ENCODE results near the gene LRCH1. TPM values are rescaled to one million over a fixed set of nuclear protein-coding genes. Genes with fewer than 3 reads are reported as not detected.

The LRCH1 gene
- total and polyA plus RNA-seq, 2 experiments from 2014 or later, result 3.9 to 9.2 TPM

GRCh38 chr13:46521921-46522747, 30.8 kb upstream of the LRCH1 start (continued):
- TF ChIP-seq, protein P1, sequence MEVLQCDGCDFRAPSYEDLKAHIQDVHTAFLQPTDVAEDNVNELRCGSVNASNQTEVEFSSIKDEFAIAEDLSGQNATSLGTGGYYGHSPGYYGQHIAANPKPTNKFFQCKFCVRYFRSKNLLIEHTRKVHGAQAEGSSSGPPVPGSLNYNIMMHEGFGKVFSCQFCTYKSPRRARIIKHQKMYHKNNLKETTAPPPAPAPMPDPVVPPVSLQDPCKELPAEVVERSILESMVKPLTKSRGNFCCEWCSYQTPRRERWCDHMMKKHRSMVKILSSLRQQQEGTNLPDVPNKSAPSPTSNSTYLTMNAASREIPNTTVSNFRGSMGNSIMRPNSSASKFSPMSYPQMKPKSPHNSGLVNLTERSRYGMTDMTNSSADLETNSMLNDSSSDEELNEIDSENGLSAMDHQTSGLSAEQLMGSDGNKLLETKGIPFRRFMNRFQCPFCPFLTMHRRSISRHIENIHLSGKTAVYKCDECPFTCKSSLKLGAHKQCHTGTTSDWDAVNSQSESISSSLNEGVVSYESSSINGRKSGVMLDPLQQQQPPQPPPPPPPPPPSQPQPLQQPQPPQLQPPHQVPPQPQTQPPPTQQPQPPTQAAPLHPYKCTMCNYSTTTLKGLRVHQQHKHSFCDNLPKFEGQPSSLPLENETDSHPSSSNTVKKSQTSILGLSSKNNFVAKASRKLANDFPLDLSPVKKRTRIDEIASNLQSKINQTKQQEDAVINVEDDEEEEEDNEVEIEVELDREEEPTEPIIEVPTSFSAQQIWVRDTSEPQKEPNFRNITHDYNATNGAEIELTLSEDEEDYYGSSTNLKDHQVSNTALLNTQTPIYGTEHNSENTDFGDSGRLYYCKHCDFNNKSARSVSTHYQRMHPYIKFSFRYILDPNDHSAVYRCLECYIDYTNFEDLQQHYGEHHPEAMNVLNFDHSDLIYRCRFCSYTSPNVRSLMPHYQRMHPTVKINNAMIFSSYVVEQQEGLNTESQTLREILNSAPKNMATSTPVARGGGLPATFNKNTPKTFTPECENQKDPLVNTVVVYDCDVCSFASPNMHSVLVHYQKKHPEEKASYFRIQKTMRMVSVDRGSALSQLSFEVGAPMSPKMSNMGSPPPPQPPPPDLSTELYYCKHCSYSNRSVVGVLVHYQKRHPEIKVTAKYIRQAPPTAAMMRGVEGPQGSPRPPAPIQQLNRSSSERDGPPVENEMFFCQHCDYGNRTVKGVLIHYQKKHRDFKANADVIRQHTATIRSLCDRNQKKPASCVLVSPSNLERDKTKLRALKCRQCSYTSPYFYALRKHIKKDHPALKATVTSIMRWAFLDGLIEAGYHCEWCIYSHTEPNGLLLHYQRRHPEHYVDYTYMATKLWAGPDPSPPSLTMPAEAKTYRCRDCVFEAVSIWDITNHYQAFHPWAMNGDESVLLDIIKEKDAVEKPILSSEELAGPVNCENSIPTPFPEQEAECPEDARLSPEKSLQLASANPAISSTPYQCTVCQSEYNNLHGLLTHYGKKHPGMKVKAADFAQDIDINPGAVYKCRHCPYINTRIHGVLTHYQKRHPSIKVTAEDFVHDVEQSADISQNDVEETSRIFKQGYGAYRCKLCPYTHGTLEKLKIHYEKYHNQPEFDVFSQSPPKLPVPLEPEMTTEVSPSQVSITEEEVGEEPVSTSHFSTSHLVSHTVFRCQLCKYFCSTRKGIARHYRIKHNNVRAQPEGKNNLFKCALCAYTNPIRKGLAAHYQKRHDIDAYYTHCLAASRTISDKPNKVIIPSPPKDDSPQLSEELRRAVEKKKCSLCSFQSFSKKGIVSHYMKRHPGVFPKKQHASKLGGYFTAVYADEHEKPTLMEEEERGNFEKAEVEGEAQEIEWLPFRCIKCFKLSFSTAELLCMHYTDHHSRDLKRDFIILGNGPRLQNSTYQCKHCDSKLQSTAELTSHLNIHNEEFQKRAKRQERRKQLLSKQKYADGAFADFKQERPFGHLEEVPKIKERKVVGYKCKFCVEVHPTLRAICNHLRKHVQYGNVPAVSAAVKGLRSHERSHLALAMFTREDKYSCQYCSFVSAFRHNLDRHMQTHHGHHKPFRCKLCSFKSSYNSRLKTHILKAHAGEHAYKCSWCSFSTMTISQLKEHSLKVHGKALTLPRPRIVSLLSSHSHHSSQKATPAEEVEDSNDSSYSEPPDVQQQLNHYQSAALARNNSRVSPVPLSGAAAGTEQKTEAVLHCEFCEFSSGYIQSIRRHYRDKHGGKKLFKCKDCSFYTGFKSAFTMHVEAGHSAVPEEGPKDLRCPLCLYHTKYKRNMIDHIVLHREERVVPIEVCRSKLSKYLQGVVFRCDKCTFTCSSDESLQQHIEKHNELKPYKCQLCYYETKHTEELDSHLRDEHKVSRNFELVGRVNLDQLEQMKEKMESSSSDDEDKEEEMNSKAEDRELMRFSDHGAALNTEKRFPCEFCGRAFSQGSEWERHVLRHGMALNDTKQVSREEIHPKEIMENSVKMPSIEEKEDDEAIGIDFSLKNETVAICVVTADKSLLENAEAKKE (CRISPR knock-in tag; IDR thresholded peaks at IDR 0.05), result no peak
- no peak for TF ChIP-seq EZH2phosphoT487 (IDR thresholded peaks at IDR 0.05; ENCODE audit: unreplicated experiment)
- TF ChIP-seq STAT1 (IDR thresholded peaks at IDR 0.05; ENCODE audit: unreplicated experiment), result no peak
- no peak for TF ChIP-seq JUNB (IDR thresholded peaks at IDR 0.05; ENCODE audit: unreplicated experiment)

GRCh38 chr13:46522748-46523030, 30.3 kb upstream of the LRCH1 start:
- Histone ChIP-seq H3K4me3 (no peak overlapping the region), H3K36me3 (ENCODE audit: insufficient read depth) (no peaks in the 10 kb centered on the region), H2AFZ (no peak overlapping the region), H3K79me2 (replicated peaks; ENCODE audit: insufficient read depth) (no peaks in the 10 kb centered on the region), H3K4me1 (ENCODE audit: insufficient read depth) (no peaks in the 10 kb centered on the region), H3K4me2 (no peak overlapping the region), H3K27me3 (ENCODE audit: insufficient read depth) (no peaks in the 10 kb centered on the region), H3K27ac (ENCODE audit: low read depth) (no peak overlapping the region), H3F3A (replicated peaks; ENCODE audit: low read depth) (no peaks in the 10 kb centered on the region), H3K9me2 (ENCODE audit: insufficient read depth) (0 out of 2 replicates have a peak, but pooled peaks cover 4% of the 10 kb centered on the region), H4K20me1 (replicated peaks; ENCODE audit: insufficient read depth) (no peaks in the 10 kb centered on the region)
- ATAC-seq (no peak), DNase-seq (ENCODE audit: low spot score) (no peak)
- no peak for TF ChIP-seq EZH2phosphoT487 (IDR thresholded peaks at IDR 0.05; ENCODE audit: unreplicated experiment)
- TF ChIP-seq CREB1 (CRISPR knock-in tag; IDR thresholded peaks at IDR 0.05; ENCODE audit: low read depth), result no peak
- no peak for TF ChIP-seq ZNF114 (CRISPR knock-in tag; IDR thresholded peaks at IDR 0.05)
- TF ChIP-seq EZH2 (IDR thresholded peaks at IDR 0.05; ENCODE audit: low read depth, unreplicated experiment), result no peak
- TF ChIP-seq NANOG (IDR thresholded peaks at IDR 0.05; ENCODE audit: borderline replicate concordance), result no peak
- Mint-ChIP-seq H3K27ac (no peak overlapping the region), H3K4me3 (no peak overlapping the region), H3K27me3 (ENCODE audit: insufficient read depth, low read depth, poor library complexity) (peaks cover 11% of the 10 kb centered on the region), H3K4me1 (no peaks in the 10 kb centered on the region), H3K9me3 (peaks cover 4% of the 10 kb centered on the region; the same call in 1 of the 3 replicates), H3K36me3 (ENCODE audit: low read depth) (no peaks in the 10 kb centered on the region)
